MCF 10A (cell line): ENCODE measurements around the gene OLA1. TPM values are rescaled to one million over a fixed set of nuclear protein-coding genes. Genes with fewer than 3 reads are reported as not detected.
"Not testable (repeated sequence)": the region's sequence is repeated elsewhere in the genome, so short reads cannot be mapped to it uniquely, and the experiment has no call there.

Experiments
- BruUV-seq: library from RNA; stranded (reverse); fragments of 400-500 nt; replicated peaks from 2 replicates; lab custom pipeline; 2021; lab: Mats Ljungman, UMichigan
- CTCF ChIA-PET: fragments of 300-600 bp; sonication (Branson Sonifier 250); formaldehyde crosslinking; extraction: SDS; loops from one replicate; lab custom pipeline; 2021; ENCODE audit warnings: antibody characterized with exemption, inconsistent platforms; lab: Yijun Ruan, JAX
- POLR2A ChIA-PET: fragments of 300-600, 350-650 bp; sonication (Branson Sonifier 250); formaldehyde crosslinking; extraction: SDS; loops from one replicate; lab custom pipeline; 2020; ENCODE audit warnings: antibody characterized with exemption, inconsistent platforms; lab: Yijun Ruan, JAX
- DNase-seq: peaks from one replicate; pipeline ENCODE4 v3.0.0-alpha.2; 2018; ENCODE audit not compliant: unreplicated experiment
- H3K27ac Mint-ChIP-seq: one replicate; pipeline ENCODE4 v1.8.0; 2022; ENCODE audit warnings: mild to moderate bottlenecking, low read depth, mixed read lengths; ENCODE audit not compliant: unreplicated experiment
- H3K27me3 Mint-ChIP-seq: one replicate; pipeline ENCODE4 v1.8.0; 2022; ENCODE audit warnings: mixed read lengths; ENCODE audit not compliant: insufficient read depth, unreplicated experiment
- H3K36me3 Mint-ChIP-seq: one replicate; pipeline ENCODE4 v1.8.0; 2022; ENCODE audit warnings: mild to moderate bottlenecking, moderate library complexity, mixed read lengths; ENCODE audit not compliant: insufficient read depth, unreplicated experiment
- H3K4me1 Mint-ChIP-seq: one replicate; pipeline ENCODE4 v1.8.0; 2022; ENCODE audit warnings: mixed read lengths; ENCODE audit not compliant: insufficient read depth, unreplicated experiment
- H3K4me3 Mint-ChIP-seq: one replicate; pipeline ENCODE4 v1.8.0; 2022; ENCODE audit warnings: mild to moderate bottlenecking, moderate library complexity, mixed read lengths; ENCODE audit not compliant: unreplicated experiment
- H3K9me3 Mint-ChIP-seq: one replicate; pipeline ENCODE4 v1.8.0; 2022; ENCODE audit warnings: mixed read lengths; ENCODE audit not compliant: unreplicated experiment
- intact Hi-C: fragments of 100-400 bp; cut with micrococcal nuclease; formaldehyde crosslinking; loops from 2 replicates; pipeline ENCODE4 v1.14.1; 2022
- total RNA-seq: library from RNA; stranded (reverse); gene quantifications from 2 replicates; pipeline ENCODE4 v1.2.3, GENCODE V29; 2022
- TF ChIP-seq, protein P1 (sequence below): fragments of 200-600 bp; IDR thresholded peaks from one replicate; pipeline ENCODE4 v1.8.0; 2022; ENCODE audit warnings: antibody characterized with exemption, mild to moderate bottlenecking; ENCODE audit not compliant: unreplicated experiment

OLA1 gene
- total RNA-seq, 1 experiment from 2014 or later, result 224 TPM

DNA sequence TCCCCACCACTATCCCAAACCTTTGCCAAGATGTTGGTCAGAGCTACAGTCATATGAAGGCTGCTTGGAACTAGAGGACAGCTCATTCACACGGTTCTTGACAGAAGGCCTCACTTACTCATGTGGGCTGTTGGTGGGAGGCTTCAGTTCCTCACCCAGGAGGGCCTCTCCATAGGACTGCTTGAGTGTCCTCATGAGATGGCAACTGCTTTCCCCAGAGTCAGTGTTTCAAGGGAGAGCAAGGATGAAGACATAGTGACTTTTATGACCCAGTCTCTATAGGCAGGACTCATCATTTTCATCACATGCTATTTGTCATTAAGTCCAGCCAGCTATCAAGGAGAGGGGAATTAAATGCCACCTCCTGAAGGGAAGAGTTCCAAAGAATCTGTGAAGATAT, 33.4 kb upstream of the OLA1 start:
- TF ChIP-seq, protein P1, sequence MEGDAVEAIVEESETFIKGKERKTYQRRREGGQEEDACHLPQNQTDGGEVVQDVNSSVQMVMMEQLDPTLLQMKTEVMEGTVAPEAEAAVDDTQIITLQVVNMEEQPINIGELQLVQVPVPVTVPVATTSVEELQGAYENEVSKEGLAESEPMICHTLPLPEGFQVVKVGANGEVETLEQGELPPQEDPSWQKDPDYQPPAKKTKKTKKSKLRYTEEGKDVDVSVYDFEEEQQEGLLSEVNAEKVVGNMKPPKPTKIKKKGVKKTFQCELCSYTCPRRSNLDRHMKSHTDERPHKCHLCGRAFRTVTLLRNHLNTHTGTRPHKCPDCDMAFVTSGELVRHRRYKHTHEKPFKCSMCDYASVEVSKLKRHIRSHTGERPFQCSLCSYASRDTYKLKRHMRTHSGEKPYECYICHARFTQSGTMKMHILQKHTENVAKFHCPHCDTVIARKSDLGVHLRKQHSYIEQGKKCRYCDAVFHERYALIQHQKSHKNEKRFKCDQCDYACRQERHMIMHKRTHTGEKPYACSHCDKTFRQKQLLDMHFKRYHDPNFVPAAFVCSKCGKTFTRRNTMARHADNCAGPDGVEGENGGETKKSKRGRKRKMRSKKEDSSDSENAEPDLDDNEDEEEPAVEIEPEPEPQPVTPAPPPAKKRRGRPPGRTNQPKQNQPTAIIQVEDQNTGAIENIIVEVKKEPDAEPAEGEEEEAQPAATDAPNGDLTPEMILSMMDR, result no peak
- intact Hi-C loops, result no loop called here
- BruUV-seq, result no TSS peak
- H3K4me1 Mint-ChIP-seq, result no peaks in the 10 kb centered on the region
- no peak overlapping the region for H3K27ac Mint-ChIP-seq
- H3K9me3 Mint-ChIP-seq, result no peaks in the 10 kb centered on the region
- no peak overlapping the region for H3K4me3 Mint-ChIP-seq
- ChIA-PET POLR2A (no interaction called here), CTCF (interaction anchor here (0.7 kb wide), 1 partner anchor 76 kb away, joined by 3 read pairs; no protein-coding TSS in a partner anchor)
- H3K36me3 Mint-ChIP-seq, result no peaks in the 10 kb centered on the region
- no peaks in the 10 kb centered on the region for H3K27me3 Mint-ChIP-seq
- DNase-seq, result no peak

DNA sequence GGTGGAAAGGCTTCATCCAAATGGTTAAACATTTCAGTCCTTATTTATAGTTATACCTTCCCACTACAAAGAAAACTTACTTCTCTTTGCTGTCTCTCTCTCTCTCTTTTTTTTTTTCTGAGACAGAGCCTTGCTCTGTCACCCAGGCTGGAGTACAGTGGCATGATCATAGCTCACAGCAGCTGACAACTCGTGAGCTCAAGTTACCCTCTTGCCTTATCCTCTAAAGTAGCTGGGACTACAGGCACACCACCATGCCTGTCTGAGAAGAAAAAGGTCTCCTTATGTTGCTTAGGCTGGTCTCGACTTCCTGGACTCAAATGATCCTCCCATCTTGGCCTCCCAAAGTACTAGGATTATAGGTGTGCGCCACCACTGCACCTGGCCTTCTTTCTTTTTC, 32.3 kb upstream of the OLA1 start:
- intact Hi-C loops, result no loop called here
- Mint-ChIP-seq H3K9me3 (no peaks in the 10 kb centered on the region), H3K27me3 (no peaks in the 10 kb centered on the region), H3K4me1 (no peaks in the 10 kb centered on the region), H3K36me3 (no peaks in the 10 kb centered on the region), H3K4me3 (no peak overlapping the region), H3K27ac (no peak overlapping the region)
- BruUV-seq, result no TSS peak
- DNase-seq, result no peak
- ChIA-PET POLR2A (no interaction called here), CTCF (no interaction called here)
- TF ChIP-seq, protein P1, result no peak

DNA sequence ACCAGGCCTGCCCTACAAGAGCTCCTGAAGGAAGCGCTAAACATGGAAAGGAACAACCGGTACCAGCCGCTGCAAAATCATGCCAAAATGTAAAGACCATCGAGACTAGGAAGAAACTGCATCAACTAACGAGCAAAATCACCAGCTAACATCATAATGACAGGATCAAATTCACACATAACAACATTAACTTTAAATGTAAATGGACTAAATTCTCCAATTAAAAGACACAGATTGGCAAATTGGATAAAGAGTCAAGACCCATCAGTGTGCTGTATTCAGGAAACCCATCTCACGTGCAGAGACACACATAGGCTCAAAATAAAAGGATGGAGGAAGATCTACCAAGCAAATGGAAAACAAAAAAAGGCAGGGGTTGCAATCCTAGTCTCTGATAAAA, 21.9 kb upstream of the OLA1 start:
- H3K4me3 Mint-ChIP-seq, H3K4me1 Mint-ChIP-seq, POLR2A ChIA-PET, intact Hi-C loops, BruUV-seq, H3K9me3 Mint-ChIP-seq, DNase-seq, H3K36me3 Mint-ChIP-seq, CTCF ChIA-PET, H3K27ac Mint-ChIP-seq, H3K27me3 Mint-ChIP-seq: not testable (repeated sequence)

DNA sequence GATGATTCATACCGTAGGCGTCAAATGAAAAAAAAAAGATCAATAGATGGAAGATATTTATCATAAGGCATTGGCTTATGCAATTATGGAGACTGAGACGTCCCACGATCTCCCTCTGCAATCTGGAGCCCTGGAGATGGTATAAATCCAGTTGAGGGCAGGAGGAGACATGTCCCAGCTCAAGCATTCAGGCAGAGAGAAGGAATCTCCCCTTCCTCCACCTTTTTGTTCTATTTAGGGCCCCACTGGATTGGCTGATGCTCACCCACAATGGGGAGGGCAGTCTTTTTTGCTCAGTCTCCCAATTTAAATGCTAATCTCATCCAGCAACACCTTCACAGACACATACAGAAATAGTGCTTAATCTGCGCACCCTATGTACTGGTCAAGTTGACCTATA, 18.0 kb upstream of the OLA1 start:
- POLR2A ChIA-PET, result interaction anchor here (0.6 to 1.1 kb wide), 2 partner anchors 17 to 22 kb away, joined by 3 to 9 read pairs; partner anchors contain the start of gene OLA1
- H3K36me3 Mint-ChIP-seq, result no peaks in the 10 kb centered on the region
- CTCF ChIA-PET, result interaction anchor here (0.6 kb wide), 1 partner anchor 517 kb away, joined by 3 read pairs; no protein-coding TSS in a partner anchor
- H3K9me3 Mint-ChIP-seq, result no peaks in the 10 kb centered on the region
- no peak for DNase-seq
- no peaks in the 10 kb centered on the region for H3K27me3 Mint-ChIP-seq
- H3K4me1 Mint-ChIP-seq, result peaks cover 7% of the 10 kb centered on the region
- H3K4me3 Mint-ChIP-seq, result no peak overlapping the region
- intact Hi-C loops, result no loop called here
- TF ChIP-seq, protein P1, result no peak
- H3K27ac Mint-ChIP-seq, result no peak overlapping the region
- BruUV-seq, result no TSS peak
